ENCODE data around the gene RAI1.

The RAI1 gene

GRCh38 chr17:17847726-17848125 lies 166.5 kb downstream of the RAI1 start:
- Histone ChIP-seq H3K36me3 (ENCODE audit: control insufficient read depth in 2 of 2, insufficient read depth in 2 of 2, low read length in 2 of 2) (peaks cover 0 to 9% of the 10 kb centered on the region in 2 donors), H3K4me3 (ENCODE audit: low read length in 2 of 2) (no peak overlapping the region), H3K9me3 (ENCODE audit: control insufficient read depth in 2 of 2, low read length in 2 of 2) (no peaks in the 10 kb centered on the region), H3K4me1 (ENCODE audit: control insufficient read depth, insufficient read depth, low read length) (peaks cover 22% of the 10 kb centered on the region), H3K27me3 (ENCODE audit: control insufficient read depth in 1 of 2, insufficient read depth in 2 of 2, low read length in 2 of 2) (no peaks in the 10 kb centered on the region), H3K27ac (ENCODE audit: low read length) (no peak overlapping the region), H3K9ac (ENCODE audit: low read length in 2 of 2) (no peak overlapping the region)

- Histone ChIP-seq H3K4me1 (ENCODE audit: control insufficient read depth, insufficient read depth, low read length) (peaks cover 22% of the 10 kb centered on the region), H3K9me3 (ENCODE audit: control insufficient read depth in 2 of 2, low read length in 2 of 2) (no peaks in the 10 kb centered on the region), H3K27ac (ENCODE audit: low read length) (peak overlapping the region; percentile 58), H3K36me3 (ENCODE audit: control insufficient read depth in 2 of 2, insufficient read depth in 2 of 2, low read length in 2 of 2) (peaks cover 0 to 9% of the 10 kb centered on the region in 2 donors), H3K9ac (ENCODE audit: low read length in 2 of 2) (no peak overlapping the region), H3K27me3 (ENCODE audit: control insufficient read depth in 1 of 2, insufficient read depth in 2 of 2, low read length in 2 of 2) (no peaks in the 10 kb centered on the region), H3K4me3 (ENCODE audit: low read length in 2 of 2) (no peak overlapping the region)
Observed at GRCh38 chr17:17848311-17849082, 167.2 kb downstream of the RAI1 start.

GRCh38 chr17:17849147-17849820 lies 168.0 kb downstream of the RAI1 start:
- Histone ChIP-seq H3K4me3 (ENCODE audit: low read length in 2 of 2) (no peak overlapping the region), H3K4me1 (ENCODE audit: control insufficient read depth, insufficient read depth, low read length) (peaks cover 22% of the 10 kb centered on the region), H3K27me3 (ENCODE audit: control insufficient read depth in 1 of 2, insufficient read depth in 2 of 2, low read length in 2 of 2) (no peaks in the 10 kb centered on the region), H3K27ac (ENCODE audit: low read length) (peak overlapping the region; percentile 58), H3K9ac (ENCODE audit: low read length in 2 of 2) (peak overlapping the region; percentile 21 to 43), H3K36me3 (ENCODE audit: control insufficient read depth in 2 of 2, insufficient read depth in 2 of 2, low read length in 2 of 2) (peaks cover 0 to 9% of the 10 kb centered on the region in 2 donors), H3K9me3 (ENCODE audit: control insufficient read depth in 2 of 2, low read length in 2 of 2) (no peaks in the 10 kb centered on the region)

- H3K27me3 ChIP-seq (ENCODE audit: control insufficient read depth in 1 of 2, insufficient read depth in 2 of 2, low read length in 2 of 2), result no peaks in the 10 kb centered on the region
- H3K27ac ChIP-seq (ENCODE audit: low read length), result peak overlapping the region; percentile 58
- H3K4me3 ChIP-seq (ENCODE audit: low read length in 2 of 2), result no peak overlapping the region
- no peaks in the 10 kb centered on the region for H3K9me3 ChIP-seq (ENCODE audit: control insufficient read depth in 2 of 2, low read length in 2 of 2)
- peaks cover 0 to 9% of the 10 kb centered on the region in 2 donors for H3K36me3 ChIP-seq (ENCODE audit: control insufficient read depth in 2 of 2, insufficient read depth in 2 of 2, low read length in 2 of 2)
- H3K9ac ChIP-seq (ENCODE audit: low read length in 2 of 2), result peak overlapping the region; percentile 21 to 43
- peaks cover 22% of the 10 kb centered on the region for H3K4me1 ChIP-seq (ENCODE audit: control insufficient read depth, insufficient read depth, low read length)
Observed at GRCh38 chr17:17849845-17850373, 168.7 kb downstream of the RAI1 start.

- Histone ChIP-seq H3K36me3 (ENCODE audit: control insufficient read depth in 2 of 2, insufficient read depth in 2 of 2, low read length in 2 of 2) (peaks cover 0 to 6% of the 10 kb centered on the region in 2 donors), H3K4me1 (ENCODE audit: control insufficient read depth, insufficient read depth, low read length) (peaks cover 32% of the 10 kb centered on the region), H3K27ac (ENCODE audit: low read length) (no peak overlapping the region), H3K27me3 (ENCODE audit: control insufficient read depth in 1 of 2, insufficient read depth in 2 of 2, low read length in 2 of 2) (no peaks in the 10 kb centered on the region), H3K9me3 (ENCODE audit: control insufficient read depth in 2 of 2, low read length in 2 of 2) (no peaks in the 10 kb centered on the region), H3K9ac (ENCODE audit: low read length in 2 of 2) (no peak overlapping the region), H3K4me3 (ENCODE audit: low read length in 2 of 2) (no peak overlapping the region)
Observed at GRCh38 chr17:17851103-17852002, 170.1 kb downstream of the RAI1 start.

GRCh38 chr17:17852930-17853329 lies 171.7 kb downstream of the RAI1 start:
- H3K9me3 ChIP-seq (ENCODE audit: control insufficient read depth in 2 of 2, low read length in 2 of 2), result no peaks in the 10 kb centered on the region
- no peak overlapping the region for H3K4me3 ChIP-seq (ENCODE audit: low read length in 2 of 2)
- peaks cover 32% of the 10 kb centered on the region for H3K4me1 ChIP-seq (ENCODE audit: control insufficient read depth, insufficient read depth, low read length)
- no peak overlapping the region for H3K27ac ChIP-seq (ENCODE audit: low read length)
- no peaks in the 10 kb centered on the region for H3K27me3 ChIP-seq (ENCODE audit: control insufficient read depth in 1 of 2, insufficient read depth in 2 of 2, low read length in 2 of 2)
- H3K36me3 ChIP-seq (ENCODE audit: control insufficient read depth in 2 of 2, insufficient read depth in 2 of 2, low read length in 2 of 2), result peaks cover 0 to 6% of the 10 kb centered on the region in 2 donors
- H3K9ac ChIP-seq (ENCODE audit: low read length in 2 of 2), result no peak overlapping the region

- Histone ChIP-seq H3K27ac (ENCODE audit: low read length) (no peak overlapping the region), H3K4me3 (ENCODE audit: low read length in 2 of 2) (no peak overlapping the region), H3K4me1 (ENCODE audit: control insufficient read depth, insufficient read depth, low read length) (peaks cover 22% of the 10 kb centered on the region), H3K9ac (ENCODE audit: low read length in 2 of 2) (no peak overlapping the region), H3K27me3 (ENCODE audit: control insufficient read depth in 1 of 2, insufficient read depth in 2 of 2, low read length in 2 of 2) (no peaks in the 10 kb centered on the region), H3K36me3 (ENCODE audit: control insufficient read depth in 2 of 2, insufficient read depth in 2 of 2, low read length in 2 of 2) (peaks cover 0 to 6% of the 10 kb centered on the region in 2 donors), H3K9me3 (ENCODE audit: control insufficient read depth in 2 of 2, low read length in 2 of 2) (no peaks in the 10 kb centered on the region)
Observed at GRCh38 chr17:17853811-17854447, 172.7 kb downstream of the RAI1 start.

GRCh38 chr17:17855976-17856375 lies 174.7 kb downstream of the RAI1 start:
- Histone ChIP-seq H3K9ac (ENCODE audit: low read length in 2 of 2) (no peak overlapping the region), H3K4me1 (ENCODE audit: control insufficient read depth, insufficient read depth, low read length) (peaks cover 15% of the 10 kb centered on the region), H3K36me3 (ENCODE audit: control insufficient read depth in 2 of 2, insufficient read depth in 2 of 2, low read length in 2 of 2) (peaks cover 0 to 8% of the 10 kb centered on the region in 2 donors)

GRCh38 chr17:17856386-17856785 lies 175.1 kb downstream of the RAI1 start:
- Histone ChIP-seq H3K36me3 (ENCODE audit: control insufficient read depth in 2 of 2, insufficient read depth in 2 of 2, low read length in 2 of 2) (peaks cover 0 to 10% of the 10 kb centered on the region in 2 donors), H3K4me1 (ENCODE audit: control insufficient read depth, insufficient read depth, low read length) (peaks cover 15% of the 10 kb centered on the region), H3K4me3 (ENCODE audit: low read length in 2 of 2) (no peak overlapping the region), H3K9me3 (ENCODE audit: control insufficient read depth in 2 of 2, low read length in 2 of 2) (no peaks in the 10 kb centered on the region), H3K27me3 (ENCODE audit: control insufficient read depth in 1 of 2, insufficient read depth in 2 of 2, low read length in 2 of 2) (no peaks in the 10 kb centered on the region), H3K9ac (ENCODE audit: low read length in 2 of 2) (no peak overlapping the region), H3K27ac (ENCODE audit: low read length) (no peak overlapping the region)

More at GRCh38 chr17:17855976-17856375, 174.7 kb downstream of the RAI1 start:
- no peak overlapping the region for H3K4me3 ChIP-seq (ENCODE audit: low read length in 2 of 2)
- no peaks in the 10 kb centered on the region for H3K9me3 ChIP-seq (ENCODE audit: control insufficient read depth in 2 of 2, low read length in 2 of 2)
- H3K27ac ChIP-seq (ENCODE audit: low read length), result no peak overlapping the region
- no peaks in the 10 kb centered on the region for H3K27me3 ChIP-seq (ENCODE audit: control insufficient read depth in 1 of 2, insufficient read depth in 2 of 2, low read length in 2 of 2)

- Histone ChIP-seq H3K9ac (ENCODE audit: low read length in 2 of 2) (no peak overlapping the region), H3K27me3 (ENCODE audit: control insufficient read depth in 1 of 2, insufficient read depth in 2 of 2, low read length in 2 of 2) (no peaks in the 10 kb centered on the region), H3K4me1 (ENCODE audit: control insufficient read depth, insufficient read depth, low read length) (peaks cover 15% of the 10 kb centered on the region), H3K27ac (ENCODE audit: low read length) (no peak overlapping the region), H3K9me3 (ENCODE audit: control insufficient read depth in 2 of 2, low read length in 2 of 2) (no peaks in the 10 kb centered on the region), H3K4me3 (ENCODE audit: low read length in 2 of 2) (no peak overlapping the region), H3K36me3 (ENCODE audit: control insufficient read depth in 2 of 2, insufficient read depth in 2 of 2, low read length in 2 of 2) (peaks cover 0 to 10% of the 10 kb centered on the region in 2 donors)
Observed at GRCh38 chr17:17857496-17857895, 176.2 kb downstream of the RAI1 start.
